Measurements from ENCODE around the gene CAMSAP3.

Gene CAMSAP3

DNA sequence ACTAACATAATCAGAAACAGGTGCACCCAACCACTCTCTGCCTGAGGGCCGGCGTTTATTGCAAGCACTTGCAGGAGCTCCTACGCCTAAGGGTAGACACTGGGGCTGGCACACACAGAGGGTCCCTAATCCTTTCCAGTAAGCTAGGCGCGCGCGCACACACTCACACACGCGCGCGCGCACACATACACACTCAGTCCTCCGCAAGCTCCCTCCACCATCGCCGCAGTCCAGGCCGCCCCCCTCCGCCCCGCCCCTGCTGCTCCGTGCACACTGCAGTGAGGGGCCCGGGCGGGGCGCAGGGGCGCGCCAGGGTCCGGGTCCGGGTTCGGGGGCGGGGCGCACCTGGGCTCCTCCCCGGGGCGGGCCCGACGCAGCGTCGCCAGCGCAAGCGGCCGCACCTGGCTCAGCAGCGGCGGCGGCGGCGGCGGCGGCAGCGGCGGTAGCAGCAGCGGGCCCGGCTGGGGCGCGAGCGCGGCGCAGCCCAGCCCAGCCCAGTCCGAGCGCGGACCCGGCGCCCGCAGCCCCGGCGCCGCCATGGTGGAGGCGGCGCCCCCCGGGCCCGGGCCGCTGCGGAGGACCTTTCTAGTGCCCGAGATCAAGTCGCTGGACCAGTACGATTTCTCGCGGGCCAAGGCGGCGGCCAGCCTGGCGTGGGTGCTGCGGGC lies at the start of gene CAMSAP3:
TSS of gene CAMSAP3 (plus strand) at position 398 of the 668 bp plus-strand sequence. CDS start at position 538, 140 bp downstream.
- DNase-seq (ENCODE audit: low read depth) = peak; percentile 11
- H3K4me3 ChIP-seq (ENCODE audit: low read depth, low read length) = peak within 1 kb of the TSS; percentile 81

GRCh38 chr19:7545904-7546303 lies 49.8 kb upstream of the CAMSAP3 start:
- H3K4me3 ChIP-seq (ENCODE audit: low read depth, low read length) = no peak overlapping the region
- DNase-seq (ENCODE audit: low read depth) = no peak
- no peak for TF ChIP-seq CTCF (IDR thresholded peaks at IDR 0.05; ENCODE audit: control insufficient read depth, extremely low read depth, insufficient read depth)

More for the DNA sequence above, at the start of gene CAMSAP3:
- no peak for TF ChIP-seq CTCF (IDR thresholded peaks at IDR 0.05; ENCODE audit: control insufficient read depth, extremely low read depth, insufficient read depth)

DNA sequence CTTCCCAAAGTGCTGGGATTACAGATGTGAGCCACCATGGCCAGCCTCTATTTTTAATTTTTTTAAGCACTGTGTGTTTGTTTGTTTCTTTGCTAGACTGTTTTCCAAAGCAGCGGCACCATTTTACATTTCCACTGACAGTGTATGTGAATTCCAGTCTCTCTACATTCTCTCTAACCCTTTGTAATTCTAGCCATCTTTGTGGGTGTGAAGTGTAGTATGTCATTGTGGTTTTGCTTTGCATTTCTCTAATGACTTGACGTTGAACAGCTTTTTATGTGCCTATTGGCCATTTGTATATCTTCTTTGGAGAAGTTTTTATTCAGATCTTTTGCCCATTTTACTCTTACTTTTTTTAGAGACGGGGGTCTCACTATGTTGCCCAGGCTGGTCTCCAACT lies 48.5 kb upstream of the CAMSAP3 start:
- no peak for TF ChIP-seq CTCF (IDR thresholded peaks at IDR 0.05; ENCODE audit: control insufficient read depth, extremely low read depth, insufficient read depth)
- no peak overlapping the region for H3K4me3 ChIP-seq (ENCODE audit: low read depth, low read length)
- DNase-seq (ENCODE audit: low read depth) = no peak

DNA sequence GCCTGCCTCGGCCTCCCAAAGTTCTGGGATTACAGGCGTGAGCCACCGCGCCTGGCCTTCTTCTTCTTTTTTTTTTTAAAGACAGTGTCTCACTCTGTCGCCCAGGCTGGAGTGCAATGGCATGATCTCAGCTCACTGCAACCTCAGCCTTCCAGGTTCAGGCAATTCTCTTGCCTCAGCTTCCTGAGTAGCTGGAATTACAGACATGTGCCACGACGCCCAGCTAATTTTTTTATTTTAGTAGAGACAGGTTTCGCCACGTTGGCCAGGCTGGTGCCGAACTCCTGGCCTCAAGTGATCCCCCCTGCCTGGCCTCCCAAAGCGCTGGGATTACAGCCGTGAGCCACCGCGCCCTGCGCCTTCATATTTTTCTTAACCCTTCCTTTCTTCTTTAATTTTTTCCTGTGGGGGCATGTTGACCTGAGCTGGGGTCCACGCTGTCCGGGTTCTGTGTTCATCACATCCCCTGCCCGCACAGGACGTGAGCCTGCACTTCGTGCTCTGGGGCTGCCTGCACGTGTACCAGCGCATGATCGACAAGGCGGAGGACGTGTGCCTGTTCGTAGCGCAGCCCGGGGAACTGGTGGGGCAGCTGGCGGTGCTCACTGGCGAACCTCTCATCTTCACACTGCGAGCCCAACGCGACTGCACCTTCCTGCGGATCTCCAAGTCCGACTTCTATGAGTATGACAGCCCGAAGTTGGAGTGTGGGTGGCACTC lies 46.1 kb upstream of the CAMSAP3 start:
- no peak overlapping the region for H3K4me3 ChIP-seq (ENCODE audit: low read depth, low read length)
- no peak for TF ChIP-seq CTCF (IDR thresholded peaks at IDR 0.05; ENCODE audit: control insufficient read depth, extremely low read depth, insufficient read depth)
- DNase-seq (ENCODE audit: low read depth) = no peak

- H3K4me3 ChIP-seq (ENCODE audit: low read depth, low read length) = no peak overlapping the region
- DNase-seq (ENCODE audit: low read depth) = no peak
- no peak for TF ChIP-seq CTCF (IDR thresholded peaks at IDR 0.05; ENCODE audit: control insufficient read depth, extremely low read depth, insufficient read depth)
These were observed 45.4 kb upstream of the CAMSAP3 start for GRCh38 chr19:7550169-7550770.

GRCh38 chr19:7550987-7551761 lies 44.5 kb upstream of the CAMSAP3 start:
- H3K4me3 ChIP-seq (ENCODE audit: low read depth, low read length) = no peak overlapping the region
- DNase-seq (ENCODE audit: low read depth) = peak; percentile 17

More at GRCh38 chr19:7550987-7551761, 44.5 kb upstream of the CAMSAP3 start:
- no peak for TF ChIP-seq CTCF (IDR thresholded peaks at IDR 0.05; ENCODE audit: control insufficient read depth, extremely low read depth, insufficient read depth)

Data from LNCaP clone FGC (cell line).